Right lobe of liver (tissue), 4 donors: Measurements from ENCODE around the gene ADGRV1.
"Not testable (repeated sequence)": the region's sequence is repeated elsewhere in the genome, so short reads cannot be mapped to it uniquely, and the experiment has no call there.

Source experiments
- CTCF ChIP-seq, 4 donors: fragments of 200-600 bp in 3 of 4; fragments of 450-650 bp in 1 of 4; IDR thresholded peaks; one replicate each; pipeline versions ENCODE4 v1.5.1 to v1.8.0; 2016 to 2022; ENCODE audit warnings: antibody characterized with exemption in 4 of 4, mild to moderate bottlenecking in 2 of 4
- POLR2A ChIP-seq: fragments of 450-650 bp; IDR thresholded peaks from one replicate; pipeline ENCODE4 v1.6.1; 2017; ENCODE audit warnings: antibody characterized with exemption, mild to moderate bottlenecking
- donor health status: DM: no; HTN: no; CAD: no.
- donor health status: DM: no; HTN: no; CAD: no.
- donor health status: DM: no; HTN: yes; CAD: no.

DNA sequence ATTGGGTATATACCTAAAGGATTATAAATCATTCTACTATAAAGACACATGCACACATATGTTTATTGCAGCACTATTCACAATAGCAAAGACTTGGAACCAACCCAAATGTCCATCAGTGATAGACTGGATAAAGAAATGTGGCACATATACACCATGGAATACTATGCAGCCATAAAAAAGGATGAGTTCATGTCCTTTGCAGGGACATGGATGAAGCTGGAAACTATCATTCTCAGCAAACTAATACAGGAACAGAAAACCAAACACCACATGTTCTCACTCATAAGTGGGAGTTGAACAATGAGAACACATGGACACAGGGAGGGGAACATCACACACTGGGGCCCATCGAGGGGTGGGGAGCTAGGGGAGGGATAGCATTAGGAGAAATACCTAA lies 482.5 kb downstream of the ADGRV1 start:
- not testable (repeated sequence) for TF ChIP-seq POLR2A; CTCF (IDR thresholded peaks at IDR 0.05)
